Epithelial cell of prostate (primary cell): ENCODE data around the gene IFITM1.
"Not testable (repeated sequence)": the region's sequence is repeated elsewhere in the genome, so short reads cannot be mapped to it uniquely, and the experiment has no call there.

ENCODE experiments used
- DNase-seq: peaks from one replicate; pipeline ENCODE4 v3.0.0-alpha.2; 2011; ENCODE audit warnings: low read depth, low spot score
- H3K27ac ChIP-seq: fragments of 450-650 bp; 2 replicates; pipeline ENCODE4 v1.5.1; 2017; ENCODE audit warnings: mild to moderate bottlenecking

IFITM1 gene

DNA sequence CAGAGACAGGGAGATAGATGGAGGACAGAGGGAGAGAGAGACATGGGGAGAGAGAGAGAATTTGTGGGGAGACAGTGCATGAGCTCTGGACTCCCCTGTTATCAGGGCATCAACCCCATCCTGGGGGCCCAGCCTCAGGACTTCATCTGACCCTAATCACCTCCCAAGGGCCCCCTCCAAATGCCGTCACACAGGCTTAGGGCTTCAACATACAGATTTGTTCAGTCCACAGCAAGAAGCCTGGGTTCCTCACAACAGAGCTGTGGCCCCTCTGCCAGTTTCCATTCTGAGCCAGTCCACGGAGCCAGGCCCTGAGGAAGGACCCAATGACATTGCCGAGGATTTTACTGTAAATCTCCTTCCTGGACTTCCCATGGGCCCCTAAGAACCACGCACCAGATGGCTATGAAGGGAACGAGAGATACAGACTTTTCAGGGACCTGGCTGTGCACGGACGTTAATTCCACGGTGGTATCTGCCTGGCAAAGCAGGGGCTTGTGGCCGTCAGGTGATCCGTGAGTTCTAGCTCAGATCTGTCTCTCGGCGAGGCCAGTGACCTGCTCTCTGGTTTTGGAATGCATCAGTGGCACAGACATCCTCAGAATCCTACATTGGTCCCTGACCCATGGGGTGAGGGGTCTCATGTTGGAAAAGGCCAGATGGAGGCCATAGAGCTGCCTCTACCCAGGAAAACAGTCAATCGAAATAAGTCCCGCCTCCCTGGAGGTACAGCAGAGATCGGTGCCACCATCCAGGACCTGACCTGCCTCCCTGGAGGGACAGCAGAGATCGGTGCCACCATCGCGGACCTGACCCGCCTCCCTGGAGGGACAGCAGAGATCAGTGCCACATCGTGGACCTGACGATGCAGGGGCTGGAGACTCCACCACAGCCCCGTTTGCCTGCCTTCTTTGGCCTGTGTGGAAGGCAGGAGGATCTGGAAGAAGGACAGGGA is 46.8 kb downstream of the IFITM1 start:
- no peak for DNase-seq
- H3K27ac ChIP-seq = no peak overlapping the region

DNA sequence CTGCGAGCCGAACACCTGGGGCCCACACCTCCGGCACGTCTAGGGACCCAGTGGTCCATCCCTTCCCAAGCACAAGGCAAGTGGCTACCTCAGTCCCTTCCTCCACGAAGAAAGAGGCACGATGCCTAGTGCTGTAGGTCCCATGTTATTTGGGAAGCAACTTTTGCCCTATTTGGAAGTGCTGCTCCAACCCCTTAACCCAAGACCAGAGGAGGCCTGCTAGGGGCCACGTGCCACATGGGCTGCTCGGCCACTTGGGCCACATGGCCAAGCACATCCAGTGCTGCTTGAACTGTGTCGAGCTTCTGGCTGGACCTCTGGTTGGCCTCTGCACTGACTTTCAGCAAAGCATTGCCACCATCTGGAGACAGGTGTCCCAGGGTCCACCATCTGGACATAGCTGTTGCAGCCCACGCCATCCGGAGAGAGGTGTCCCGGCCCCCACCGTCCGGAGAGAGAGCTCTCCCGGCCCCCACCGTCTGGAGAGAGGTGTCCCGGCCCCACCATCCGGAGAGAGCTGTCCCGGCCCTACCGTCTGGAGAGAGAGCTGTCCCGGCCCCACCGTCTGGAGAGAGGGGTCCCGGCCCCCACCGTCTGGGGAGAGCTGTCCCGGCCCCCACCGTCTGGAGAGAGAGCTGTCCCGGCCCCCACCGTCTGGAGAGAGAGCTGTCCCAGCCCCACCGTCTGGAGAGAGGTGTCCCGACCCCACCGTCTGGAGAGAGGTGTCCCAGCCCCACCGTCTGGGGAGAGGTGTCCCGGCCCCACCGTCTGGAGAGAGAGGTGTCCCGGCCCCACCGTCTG is 49.0 kb downstream of the IFITM1 start:
- H3K27ac ChIP-seq = no peak overlapping the region
- no peak for DNase-seq

- H3K27ac ChIP-seq, DNase-seq: not testable (repeated sequence)
Observed at GRCh38 chr11:363443-363805, 49.6 kb downstream of the IFITM1 start.

DNA sequence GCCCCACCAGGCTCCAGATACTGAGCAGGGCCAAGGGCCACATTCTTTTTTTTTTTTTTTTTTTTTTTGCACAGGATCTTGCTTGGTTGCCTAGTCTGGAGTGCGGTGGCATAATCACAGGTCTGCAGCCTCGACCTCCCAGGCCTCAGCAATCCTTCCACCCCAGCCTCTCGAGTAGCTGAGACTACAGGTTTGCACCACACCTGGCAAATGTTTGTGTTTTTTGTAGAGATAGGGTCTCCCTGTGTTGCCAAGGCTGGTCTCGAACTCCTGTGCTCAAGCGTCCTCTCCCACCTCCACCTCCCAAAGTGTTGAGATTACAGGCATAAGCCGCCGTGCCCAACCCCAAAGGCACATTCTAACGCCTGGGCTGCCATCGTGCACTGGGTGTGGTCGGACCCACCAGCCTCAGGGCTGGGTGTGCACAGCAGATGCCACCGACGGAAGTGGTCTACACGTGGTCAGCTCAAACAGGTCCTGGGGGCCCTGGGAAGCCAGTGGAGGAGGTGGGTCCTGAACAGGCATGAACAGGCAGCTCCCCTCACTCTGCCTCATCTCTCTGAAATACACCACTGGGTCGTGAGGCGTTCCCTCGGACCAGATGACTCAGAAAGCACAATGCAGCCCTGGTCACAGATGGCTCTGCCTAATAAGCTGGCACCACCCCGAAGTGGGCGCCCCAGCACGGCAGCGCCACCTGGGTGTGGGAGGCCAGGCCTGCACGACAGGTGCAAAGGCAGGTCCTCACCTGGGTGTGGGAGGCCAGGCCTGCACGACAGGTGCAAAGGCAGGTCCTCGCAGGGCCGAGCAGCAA is 50.3 kb downstream of the IFITM1 start:
- peak overlapping the region; percentile 34 for H3K27ac ChIP-seq
- peak; percentile 66 for DNase-seq
